22Rv1 (cell line): ENCODE results near the gene PDILT.
"Not testable (repeated sequence)": the region's sequence is repeated elsewhere in the genome, so short reads cannot be mapped to it uniquely, and the experiment has no call there.

Experiments used
- H3K27ac ChIP-seq: fragments of 450-650 bp; 2 replicates; pipeline ENCODE4 v1.5.1; 2017
- ZFX ChIP-seq: fragments of 450-650 bp; IDR thresholded peaks from 2 replicates; pipeline ENCODE4 v1.6.1; 2017; ENCODE audit warnings: antibody characterized with exemption, borderline replicate concordance
- TF ChIP-seq, protein P1 (sequence below): fragments of 450-650 bp; IDR thresholded peaks from 2 replicates; pipeline ENCODE4 v1.5.1; 2017; ENCODE audit warnings: mild to moderate bottlenecking

PDILT gene

GRCh38 chr16:20424129-20424866 is 19.8 kb upstream of the PDILT start:
- H3K27ac ChIP-seq = no peak overlapping the region
- TF ChIP-seq, protein P1, sequence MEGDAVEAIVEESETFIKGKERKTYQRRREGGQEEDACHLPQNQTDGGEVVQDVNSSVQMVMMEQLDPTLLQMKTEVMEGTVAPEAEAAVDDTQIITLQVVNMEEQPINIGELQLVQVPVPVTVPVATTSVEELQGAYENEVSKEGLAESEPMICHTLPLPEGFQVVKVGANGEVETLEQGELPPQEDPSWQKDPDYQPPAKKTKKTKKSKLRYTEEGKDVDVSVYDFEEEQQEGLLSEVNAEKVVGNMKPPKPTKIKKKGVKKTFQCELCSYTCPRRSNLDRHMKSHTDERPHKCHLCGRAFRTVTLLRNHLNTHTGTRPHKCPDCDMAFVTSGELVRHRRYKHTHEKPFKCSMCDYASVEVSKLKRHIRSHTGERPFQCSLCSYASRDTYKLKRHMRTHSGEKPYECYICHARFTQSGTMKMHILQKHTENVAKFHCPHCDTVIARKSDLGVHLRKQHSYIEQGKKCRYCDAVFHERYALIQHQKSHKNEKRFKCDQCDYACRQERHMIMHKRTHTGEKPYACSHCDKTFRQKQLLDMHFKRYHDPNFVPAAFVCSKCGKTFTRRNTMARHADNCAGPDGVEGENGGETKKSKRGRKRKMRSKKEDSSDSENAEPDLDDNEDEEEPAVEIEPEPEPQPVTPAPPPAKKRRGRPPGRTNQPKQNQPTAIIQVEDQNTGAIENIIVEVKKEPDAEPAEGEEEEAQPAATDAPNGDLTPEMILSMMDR = no peak
- TF ChIP-seq ZFX = no peak

- H3K27ac ChIP-seq = not testable (repeated sequence)
Observed at GRCh38 chr16:20423772-20424128, 19.2 kb upstream of the PDILT start.

- H3K27ac ChIP-seq = not testable (repeated sequence)
Observed at GRCh38 chr16:20421748-20422147, 17.2 kb upstream of the PDILT start.

- not testable (repeated sequence) for H3K27ac ChIP-seq
Observed at GRCh38 chr16:20419093-20419492, 14.6 kb upstream of the PDILT start.

DNA sequence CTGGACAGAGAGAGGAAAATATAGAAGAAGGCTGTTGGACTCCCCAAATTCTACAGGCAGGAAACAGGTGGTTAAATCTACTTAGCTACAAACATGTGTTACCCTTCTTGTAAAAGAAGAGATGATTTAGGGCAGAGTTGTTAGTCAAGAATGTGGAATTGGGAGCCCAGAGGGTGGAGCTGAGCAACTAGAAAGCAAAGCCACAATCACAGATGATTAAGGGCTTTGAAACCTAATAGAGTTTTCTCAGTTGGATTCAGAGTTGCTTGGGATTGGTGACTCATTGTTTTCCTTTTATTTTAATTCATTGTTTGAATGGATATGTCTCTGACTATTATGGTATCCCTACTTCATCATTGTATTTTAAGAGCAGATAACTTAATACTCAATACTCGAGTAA is 11.0 kb upstream of the PDILT start:
- TF ChIP-seq ZFX = no peak
- TF ChIP-seq, protein P1 = no peak
- no peak overlapping the region for H3K27ac ChIP-seq

DNA sequence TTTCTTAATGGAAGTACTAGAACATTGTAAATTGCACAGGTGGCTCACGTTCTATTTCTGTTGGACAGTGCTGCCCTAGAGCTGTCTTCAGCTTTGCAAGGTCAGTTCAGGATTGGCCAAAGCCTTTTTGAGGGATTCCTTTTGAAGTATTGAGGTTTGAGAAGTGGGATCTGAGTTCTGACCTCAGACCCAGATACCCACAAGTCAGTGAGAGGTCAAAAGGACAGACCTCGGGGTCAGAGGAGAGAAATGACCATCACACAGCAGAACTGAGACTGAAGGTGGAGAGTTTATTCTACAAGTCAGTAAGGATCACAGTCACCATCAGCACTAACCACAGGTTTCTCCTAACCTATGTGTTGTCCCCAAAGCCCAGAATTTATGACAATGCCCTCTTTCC is 6.5 kb upstream of the PDILT start:
- TF ChIP-seq, protein P1 = no peak
- no peak for TF ChIP-seq ZFX
- no peak overlapping the region for H3K27ac ChIP-seq

DNA sequence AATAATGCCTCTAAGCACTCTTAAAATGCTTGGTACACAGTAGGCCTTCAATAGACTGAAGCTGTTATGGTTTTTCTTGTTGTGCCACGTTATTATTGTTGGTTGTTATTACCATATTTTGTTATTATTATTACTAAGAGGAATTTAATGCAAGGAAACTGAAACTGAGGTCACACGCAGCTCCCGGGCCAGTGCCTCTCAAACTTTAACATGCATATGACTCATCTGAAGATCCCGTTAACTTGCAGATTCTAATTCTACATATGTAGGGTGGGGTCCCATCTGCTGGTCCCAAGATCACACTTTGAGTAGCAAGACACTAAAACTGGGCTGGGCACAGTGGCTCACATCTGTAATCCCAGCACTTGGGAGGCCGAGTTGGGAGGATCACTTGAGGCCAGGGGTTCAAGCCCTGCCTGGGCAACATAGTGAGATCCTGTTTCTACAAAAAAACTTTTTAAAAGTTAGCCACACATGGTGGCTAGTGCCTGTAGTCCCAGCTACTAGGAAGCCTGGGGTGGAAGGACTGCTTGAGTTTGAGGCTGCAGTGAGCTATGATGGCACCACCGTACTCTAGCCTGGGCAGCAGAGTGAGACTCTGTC is 5.7 kb upstream of the PDILT start:
- TF ChIP-seq, protein P1 = no peak
- TF ChIP-seq ZFX = no peak
- H3K27ac ChIP-seq = no peak overlapping the region

DNA sequence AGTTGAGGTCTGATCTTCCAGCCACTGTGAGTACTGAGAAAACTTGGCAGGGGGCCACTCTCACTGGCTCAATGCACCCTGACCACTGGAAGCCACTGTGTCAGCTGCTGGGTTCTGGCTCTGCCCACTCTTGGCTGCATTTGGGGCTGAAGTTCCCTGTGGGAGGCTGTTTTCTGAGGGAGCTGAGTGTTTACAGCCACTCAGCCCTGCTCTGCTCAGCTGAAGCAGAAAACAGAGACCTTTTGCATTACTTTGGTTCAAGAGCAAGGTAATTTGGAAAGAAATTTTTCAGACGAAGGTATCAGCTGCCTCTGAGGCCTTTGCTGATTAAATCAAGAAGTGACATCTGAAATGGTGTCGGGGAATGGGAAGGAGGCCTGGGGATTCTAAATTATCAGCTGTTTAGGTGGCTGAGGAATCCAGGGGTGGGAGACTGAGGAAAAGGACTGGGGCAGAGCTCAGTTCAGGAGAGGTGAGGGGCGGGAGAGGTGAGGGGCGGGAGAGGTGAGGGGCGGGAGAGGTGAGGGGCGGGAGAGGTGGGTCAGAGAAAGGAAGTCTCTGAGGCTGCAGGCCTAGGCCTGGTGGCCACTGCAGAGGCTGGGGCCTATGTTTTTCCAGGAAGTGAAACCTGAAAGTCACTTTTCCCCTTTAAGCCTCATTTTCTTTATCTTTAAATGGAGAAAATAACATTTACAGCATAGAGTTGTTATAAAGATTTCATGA is 5.0 kb upstream of the PDILT start, which contains the start of gene ACSM5:
Gene ACSM5 (plus strand): TSS at position 137 of the 723 bp plus-strand sequence. CDS start 1,951 bp downstream, outside the sequence.
- no peak for TF ChIP-seq ZFX
- TF ChIP-seq, protein P1 = no peak
- no peak within 1 kb of the TSS for H3K27ac ChIP-seq
